Measurements from ENCODE around the gene ME3.

DNA sequence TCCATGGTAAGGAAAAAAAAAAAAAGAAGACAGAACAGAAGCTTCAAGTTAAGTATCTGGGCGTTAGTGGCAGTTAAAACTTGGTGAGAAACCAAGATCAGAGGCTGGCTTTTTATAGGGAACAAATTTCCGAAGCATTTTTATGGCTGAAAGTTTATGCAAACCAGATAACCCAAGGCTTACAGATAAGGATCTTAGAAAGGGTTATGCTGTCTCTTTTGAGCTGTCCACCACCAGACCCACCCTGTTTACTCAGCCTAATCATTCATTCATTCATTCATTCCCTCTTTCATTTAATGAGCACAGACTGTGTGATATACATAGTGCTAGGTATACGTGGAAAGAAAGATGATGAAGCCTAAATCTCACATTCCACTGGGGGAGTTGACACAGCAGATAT is 89.5 kb downstream of the ME3 start:
- TF ChIP-seq, protein P1, sequence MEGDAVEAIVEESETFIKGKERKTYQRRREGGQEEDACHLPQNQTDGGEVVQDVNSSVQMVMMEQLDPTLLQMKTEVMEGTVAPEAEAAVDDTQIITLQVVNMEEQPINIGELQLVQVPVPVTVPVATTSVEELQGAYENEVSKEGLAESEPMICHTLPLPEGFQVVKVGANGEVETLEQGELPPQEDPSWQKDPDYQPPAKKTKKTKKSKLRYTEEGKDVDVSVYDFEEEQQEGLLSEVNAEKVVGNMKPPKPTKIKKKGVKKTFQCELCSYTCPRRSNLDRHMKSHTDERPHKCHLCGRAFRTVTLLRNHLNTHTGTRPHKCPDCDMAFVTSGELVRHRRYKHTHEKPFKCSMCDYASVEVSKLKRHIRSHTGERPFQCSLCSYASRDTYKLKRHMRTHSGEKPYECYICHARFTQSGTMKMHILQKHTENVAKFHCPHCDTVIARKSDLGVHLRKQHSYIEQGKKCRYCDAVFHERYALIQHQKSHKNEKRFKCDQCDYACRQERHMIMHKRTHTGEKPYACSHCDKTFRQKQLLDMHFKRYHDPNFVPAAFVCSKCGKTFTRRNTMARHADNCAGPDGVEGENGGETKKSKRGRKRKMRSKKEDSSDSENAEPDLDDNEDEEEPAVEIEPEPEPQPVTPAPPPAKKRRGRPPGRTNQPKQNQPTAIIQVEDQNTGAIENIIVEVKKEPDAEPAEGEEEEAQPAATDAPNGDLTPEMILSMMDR (IDR thresholded peaks at IDR 0.05): no peak
- no peak for TF ChIP-seq POLR2A (IDR thresholded peaks at IDR 0.05; ENCODE audit: low read length)

Measured in A549 (cell line).